Endothelial cell of umbilical vein (primary cell): Measurements from ENCODE around the gene ARL8B. TPM values are rescaled to one million over a fixed set of nuclear protein-coding genes. Genes with fewer than 3 reads are reported as not detected.

Experiments used
- BruUV-seq: library from RNA; stranded (reverse); fragments of 400-500 nt; replicated peaks from 2 replicates; lab custom pipeline; 2021; lab: Mats Ljungman, UMichigan
- CTCF ChIA-PET: fragments of 300-600, 350-600 bp; sonication (Branson Sonifier 250); formaldehyde crosslinking; loops from one replicate; lab custom pipeline; 2021; ENCODE audit warnings: antibody characterized with exemption, inconsistent platforms; lab: Charles Lee
- POLR2A ChIA-PET: fragments of 300-600, 350-600 bp; sonication (Branson Sonifier 250); formaldehyde crosslinking; loops from one replicate; lab custom pipeline; 2021; ENCODE audit warnings: antibody characterized with exemption, inconsistent platforms; lab: Charles Lee
- DNase-seq: peaks from one replicate; pipeline ENCODE4 v3.0.0-alpha.2; 2011; ENCODE audit warnings: low read depth, low spot score
- FAIRE-seq: peaks from 2 replicates; lab custom pipeline; 2011; peaks lifted over from hg19 to GRCh38; lab: Jason Lieb, UNC
- H2AFZ ChIP-seq: 2 replicates; pipeline ENCODE4 v1.6.0; 2012; ENCODE audit warnings: low read depth, low read length, control low read depth, inconsistent platforms
- H3K27ac ChIP-seq: 2 replicates; pipeline ENCODE4 v1.5.1; 2011; ENCODE audit warnings: low read depth, mild to moderate bottlenecking, control low read depth, low read length, moderate library complexity; ENCODE audit not compliant: insufficient read depth
- H3K27me3 ChIP-seq, 2 experiments: 2 replicates each; pipeline versions ENCODE4 v1.6.0 to v1.6.1; 2011; ENCODE audit warnings: low read length in 2 of 2, mixed read lengths in 1 of 2; ENCODE audit not compliant: control insufficient read depth in 2 of 2, insufficient read depth in 2 of 2
- H3K36me3 ChIP-seq, 2 experiments: 2 replicates in 1 of 2; 3 replicates in 1 of 2; pipeline ENCODE4 v1.5.1; 2011; ENCODE audit warnings: low read length in 2 of 2, mild to moderate bottlenecking in 1 of 2, moderate library complexity in 1 of 2; ENCODE audit not compliant: control insufficient read depth in 2 of 2, insufficient read depth in 2 of 2; ENCODE audit errors: extremely low read depth in 1 of 2
- H3K4me1 ChIP-seq: 3 replicates; pipeline ENCODE4 v1.5.1; 2011; ENCODE audit warnings: mild to moderate bottlenecking, low read length; ENCODE audit not compliant: control insufficient read depth, insufficient read depth; ENCODE audit errors: extremely low read depth
- H3K4me2 ChIP-seq: 2 replicates; pipeline ENCODE4 v1.6.1; 2011; ENCODE audit warnings: low read length, control low read depth, mixed read lengths; ENCODE audit not compliant: insufficient read depth
- H3K4me3 ChIP-seq, 3 experiments: fragments of 200-600 bp in 1 of 3; sonication (generic), shearing (Covaris generic) in 1 of 3; replicated peaks in 1 of 3; 2 replicates each; pipeline ENCODE4 v1.5.1; 2011 to 2016; ENCODE audit warnings: control low read depth in 3 of 3, low read length in 3 of 3, mild to moderate bottlenecking in 2 of 3, inconsistent platforms in 1 of 3, low read depth in 1 of 3, moderate library complexity in 1 of 3; ENCODE audit not compliant: insufficient read depth in 1 of 3
- H3K79me2 ChIP-seq: 2 replicates; pipeline ENCODE4 v1.6.0; 2012; ENCODE audit warnings: low read length, inconsistent platforms; ENCODE audit not compliant: control insufficient read depth, insufficient read depth
- H3K9ac ChIP-seq: replicated peaks from 2 replicates; pipeline ENCODE3; 2011; ENCODE audit warnings: low read length, control low read depth; ENCODE audit not compliant: insufficient read depth; ENCODE audit errors: extremely low read depth
- H3K9me1 ChIP-seq: replicated peaks from 3 replicates; pipeline ENCODE4 v1.6.0; 2011; ENCODE audit warnings: mild to moderate bottlenecking, low read length; ENCODE audit not compliant: control insufficient read depth, insufficient read depth; ENCODE audit errors: extremely low read depth
- H3K9me3 ChIP-seq: replicated peaks from 2 replicates; pipeline ENCODE4 v1.5.1; 2012; ENCODE audit warnings: low read length, inconsistent platforms; ENCODE audit not compliant: control insufficient read depth, insufficient read depth
- H4K20me1 ChIP-seq: replicated peaks from 2 replicates; pipeline ENCODE3; 2011; ENCODE audit warnings: mild to moderate bottlenecking, low read length; ENCODE audit not compliant: control insufficient read depth, insufficient read depth; ENCODE audit errors: extremely low read depth
- FOS ChIP-seq: IDR thresholded peaks from 2 replicates; pipeline ENCODE4 v1.6.1; 2011; ENCODE audit warnings: mild to moderate bottlenecking, low read length, moderate library complexity, borderline replicate concordance; ENCODE audit not compliant: insufficient read depth
- POLR2A ChIP-seq: IDR thresholded peaks from 2 replicates; pipeline ENCODE4 v1.6.1; 2012; ENCODE audit warnings: low read depth, mild to moderate bottlenecking, control low read depth, low read length
- POLR2AphosphoS5 ChIP-seq: IDR thresholded peaks from 2 replicates; pipeline ENCODE4 v1.6.1; 2012; ENCODE audit warnings: low read depth, mild to moderate bottlenecking, control low read depth, low read length, moderate library complexity; ENCODE audit not compliant: insufficient read depth
- dilution Hi-C: fragments of 300-500 bp; cut with MboI; formaldehyde crosslinking; loops from one replicate; pipeline ENCODE4 v1.15.0; 2019; ENCODE audit warnings: low sequenced_read_pairs; ENCODE audit not compliant: extremely low pct_ligation_motif_present
- intact Hi-C: fragments of 100-400 bp; cut with micrococcal nuclease; formaldehyde crosslinking; loops from one replicate; pipeline ENCODE4 v1.10.0; 2022
- polyA plus RNA-seq, 4 experiments: library from polyadenylated mRNA; depleted of rRNA in 3 of 4; stranded (reverse) in 3 of 4; unstranded in 1 of 4; fragments of >200 nt; gene quantifications; 2 replicates each; pipeline versions ENCODE4 v1.2.1 to v1.2.3, GENCODE V29; 2011 to 2012; ENCODE audit warnings: missing spikeins in 1 of 4
- total RNA-seq: library from RNA; stranded (reverse); gene quantifications from 2 replicates; pipeline ENCODE4 v1.2.3, GENCODE V29; 2021
- TF ChIP-seq, protein P1 (sequence below), 2 donors: IDR thresholded peaks; 1 replicate in 1 of 2; 2 replicates in 1 of 2; pipeline ENCODE4 v1.5.1; 2011; ENCODE audit warnings: low read length in 2 of 2, mild to moderate bottlenecking in 2 of 2, moderate library complexity in 2 of 2, control low read depth in 1 of 2, inconsistent platforms in 1 of 2, low read depth in 1 of 2; ENCODE audit not compliant: insufficient read depth in 1 of 2; ENCODE audit errors: extremely low read depth in 1 of 2
- TF ChIP-seq, protein P2 (sequence below): IDR thresholded peaks from 2 replicates; pipeline ENCODE4 v1.6.1; 2011; ENCODE audit not compliant: insufficient read depth, insufficient read length

The ARL8B gene
- total and polyA plus RNA-seq, 2 donors (not counting 3 experiments of a cell fraction or from before 2014, with no cell fraction given) = 32.1 to 58.2 TPM

DNA sequence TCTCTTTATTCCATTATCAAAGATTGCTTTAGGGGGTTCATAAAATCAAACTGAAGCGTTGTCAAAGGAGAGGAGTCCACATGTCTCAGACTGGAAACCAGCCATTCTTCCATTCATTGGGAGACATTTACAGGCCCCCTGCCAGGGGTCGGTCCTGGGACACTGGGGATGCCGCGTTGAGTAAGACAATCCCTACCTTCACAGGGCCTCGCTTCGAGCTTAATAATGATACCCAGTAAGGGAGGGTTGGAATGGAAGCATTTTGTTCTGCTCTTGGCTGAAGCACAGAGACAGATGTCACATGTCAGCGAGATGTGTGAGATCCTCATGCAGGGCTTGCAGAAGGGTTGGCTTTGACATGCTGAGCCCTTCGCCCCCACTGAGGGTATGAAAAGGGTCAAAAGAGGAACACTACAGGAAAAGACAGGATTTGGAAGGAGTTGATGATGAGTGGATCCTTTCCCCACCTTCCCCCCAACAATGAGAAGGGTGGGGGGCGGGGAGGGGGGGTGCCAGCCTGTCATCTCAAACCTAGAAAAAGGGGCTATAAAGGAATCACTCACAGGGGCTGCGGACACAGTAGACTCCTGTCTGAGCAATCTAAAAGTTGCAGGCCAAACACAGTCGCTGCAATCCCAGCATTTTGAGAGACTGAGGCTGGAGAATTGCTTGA, 25.6 kb upstream of the ARL8B start:
- POLR2A ChIA-PET = no interaction called here
- intact Hi-C loops (no loop called here), dilution Hi-C loops (no loop called here)
- Histone ChIP-seq H4K20me1 (no peaks in the 10 kb centered on the region), H3K27me3 (no peaks in the 10 kb centered on the region), H3K79me2 (no peaks in the 10 kb centered on the region), H3K27ac (no peak overlapping the region), H3K4me3 (no peak overlapping the region), H3K36me3 (no peaks in the 10 kb centered on the region), H3K9me3 (no peaks in the 10 kb centered on the region), H3K4me2 (no peak overlapping the region), H3K4me1 (no peaks in the 10 kb centered on the region), H3K9ac (no peak overlapping the region), H3K9me1 (no peaks in the 10 kb centered on the region), H2AFZ (no peak overlapping the region)
- TF ChIP-seq, protein P1, sequence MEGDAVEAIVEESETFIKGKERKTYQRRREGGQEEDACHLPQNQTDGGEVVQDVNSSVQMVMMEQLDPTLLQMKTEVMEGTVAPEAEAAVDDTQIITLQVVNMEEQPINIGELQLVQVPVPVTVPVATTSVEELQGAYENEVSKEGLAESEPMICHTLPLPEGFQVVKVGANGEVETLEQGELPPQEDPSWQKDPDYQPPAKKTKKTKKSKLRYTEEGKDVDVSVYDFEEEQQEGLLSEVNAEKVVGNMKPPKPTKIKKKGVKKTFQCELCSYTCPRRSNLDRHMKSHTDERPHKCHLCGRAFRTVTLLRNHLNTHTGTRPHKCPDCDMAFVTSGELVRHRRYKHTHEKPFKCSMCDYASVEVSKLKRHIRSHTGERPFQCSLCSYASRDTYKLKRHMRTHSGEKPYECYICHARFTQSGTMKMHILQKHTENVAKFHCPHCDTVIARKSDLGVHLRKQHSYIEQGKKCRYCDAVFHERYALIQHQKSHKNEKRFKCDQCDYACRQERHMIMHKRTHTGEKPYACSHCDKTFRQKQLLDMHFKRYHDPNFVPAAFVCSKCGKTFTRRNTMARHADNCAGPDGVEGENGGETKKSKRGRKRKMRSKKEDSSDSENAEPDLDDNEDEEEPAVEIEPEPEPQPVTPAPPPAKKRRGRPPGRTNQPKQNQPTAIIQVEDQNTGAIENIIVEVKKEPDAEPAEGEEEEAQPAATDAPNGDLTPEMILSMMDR (IDR thresholded peaks at IDR 0.05; ENCODE audit: extremely low read depth in 1 of 2, insufficient read depth in 1 of 2, low read depth in 1 of 2, low read length in 2 of 2) = no peak
- no peak for TF ChIP-seq FOS
- TF ChIP-seq, protein P2, sequence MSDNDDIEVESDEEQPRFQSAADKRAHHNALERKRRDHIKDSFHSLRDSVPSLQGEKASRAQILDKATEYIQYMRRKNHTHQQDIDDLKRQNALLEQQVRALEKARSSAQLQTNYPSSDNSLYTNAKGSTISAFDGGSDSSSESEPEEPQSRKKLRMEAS = no peak
- no peak for TF ChIP-seq POLR2AphosphoS5
- TF ChIP-seq POLR2A = no peak
- CTCF ChIA-PET = interaction anchor here (0.9 to 1.0 kb wide), 2 partner anchors 16 to 385 kb away, joined by 3 read pairs; no protein-coding TSS in a partner anchor
- no TSS peak for BruUV-seq
- FAIRE-seq (no peak), DNase-seq (no peak)
